A549 (cell line): Measurements from ENCODE around the gene LAMA2. TPM values are rescaled to one million over a fixed set of nuclear protein-coding genes. Genes with fewer than 3 reads are reported as not detected.

Source experiments
- ATAC-seq, 2 experiments: fragments of 200-7000 bp in 1 of 2; fragments of >200 bp in 1 of 2; cut with Nextera tagmentation in 1 of 2; cut with Tn5 transposase in 1 of 2; 3 replicates each; pipeline versions ENCODE4 v1.8.0 to v1.9.1; 2018 to 2020; ENCODE audit warnings: mild to moderate bottlenecking in 1 of 2, moderate library complexity in 1 of 2
- CTCF ChIA-PET: fragments of 300-600 bp; sonication (Branson Sonifier 250); formaldehyde crosslinking; extraction: SDS; loops from one replicate; lab custom pipeline; 2021; ENCODE audit warnings: antibody characterized with exemption, inconsistent platforms; lab: Yijun Ruan, JAX
- POLR2A ChIA-PET: fragments of 350-600 bp; formaldehyde crosslinking; extraction: SDS; loops from one replicate; lab custom pipeline; 2021; ENCODE audit warnings: antibody characterized with exemption, inconsistent platforms; lab: Yijun Ruan, JAX
- DNase-seq, 2 experiments: peaks; one replicate each; pipeline versions ENCODE4 v3.0.0 to v3.0.0-alpha.2; 2011 to 2016; ENCODE audit warnings: low read depth in 1 of 2, low spot score in 1 of 2
- FAIRE-seq: peaks from 2 replicates; lab custom pipeline; 2011; peaks lifted over from hg19 to GRCh38; lab: Jason Lieb, UNC
- H3K27ac ChIP-seq, 2 experiments: fragments of >200 bp; sonication (Bioruptor Twin); formaldehyde crosslinking; 3 replicates each; pipeline ENCODE4 v1.5.1; 2016 to 2017
- H3K4me1 ChIP-seq: fragments of >200 bp; sonication (Bioruptor Twin); formaldehyde crosslinking; 3 replicates; pipeline ENCODE4 v1.6.1; 2016
- H3K4me2 ChIP-seq: fragments of >200 bp; sonication (Bioruptor Twin); formaldehyde crosslinking; 3 replicates; pipeline ENCODE4 v1.6.1; 2016
- H3K4me3 ChIP-seq: fragments of >200 bp; sonication (Bioruptor Twin); formaldehyde crosslinking; 3 replicates; pipeline ENCODE4 v1.5.1; 2016
- H3K9me3 ChIP-seq: fragments of >200 bp; sonication (Bioruptor Twin); formaldehyde crosslinking; 3 replicates; pipeline ENCODE4 v1.6.1; 2016
- BCL3 ChIP-seq: fragments of >200 bp; sonication (Bioruptor Twin); formaldehyde crosslinking; IDR thresholded peaks from 3 replicates; pipeline ENCODE4 v1.6.1; 2016
- BHLHE40 ChIP-seq: IDR thresholded peaks from 2 replicates; pipeline ENCODE4 v1.6.1; 2012; ENCODE audit warnings: low read depth, low read length, inconsistent platforms
- CHD2 ChIP-seq: fragments of 150-350 bp; IDR thresholded peaks from 2 replicates; pipeline ENCODE4 v1.6.1; 2014; ENCODE audit warnings: low read length; ENCODE audit not compliant: partially characterized antibody
- E2F6 ChIP-seq: IDR thresholded peaks from 2 replicates; pipeline ENCODE4 v1.6.1; 2012; ENCODE audit warnings: low read depth, borderline replicate concordance
- EHF ChIP-seq: fragments of 250-450 bp; sonication (Bioruptor Pico); IDR thresholded peaks from 2 replicates; pipeline ENCODE4 v1.5.0; 2020; ENCODE audit warnings: mild to moderate bottlenecking
- ELK1 ChIP-seq: fragments of 150-350 bp; IDR thresholded peaks from 2 replicates; pipeline ENCODE4 v1.6.1; 2014; ENCODE audit warnings: low read depth, mild to moderate bottlenecking, low read length
- ESRRA ChIP-seq: fragments of 150-350 bp; IDR thresholded peaks from 2 replicates; pipeline ENCODE4 v1.6.1; 2014; ENCODE audit warnings: mild to moderate bottlenecking, low read length, borderline replicate concordance
- FOSL2 ChIP-seq, 2 experiments: fragments of 450-650 bp in 1 of 2; fragments of >200 bp in 1 of 2; sonication (Bioruptor Twin) in 1 of 2; formaldehyde crosslinking; IDR thresholded peaks; 2 replicates each; pipeline versions ENCODE4 v1.5.0 to v1.6.1; 2016 to 2020; ENCODE audit warnings: mild to moderate bottlenecking in 1 of 2, moderate library complexity in 1 of 2
- GATA3 ChIP-seq: IDR thresholded peaks from 2 replicates; pipeline ENCODE4 v1.6.1; 2012; ENCODE audit warnings: borderline replicate concordance
- HES2 ChIP-seq: fragments of >200 bp; sonication (Bioruptor Twin); formaldehyde crosslinking; IDR thresholded peaks from 2 replicates; pipeline ENCODE4 v1.6.1; 2016
- HOXB13 ChIP-seq: fragments of 250-450 bp; sonication (Bioruptor Pico); IDR thresholded peaks from 2 replicates; pipeline ENCODE4 v1.5.0; 2020; ENCODE audit warnings: low read depth, mild to moderate bottlenecking, moderate library complexity
- HOXB5 ChIP-seq: fragments of 250-450 bp; sonication (Bioruptor Pico); IDR thresholded peaks from 2 replicates; pipeline ENCODE4 v1.5.0; 2020; ENCODE audit warnings: mild to moderate bottlenecking, moderate library complexity
- JUNB ChIP-seq: fragments of >200 bp; sonication (Bioruptor Twin); formaldehyde crosslinking; IDR thresholded peaks from 2 replicates; pipeline ENCODE4 v1.6.1; 2016
- KDM1A ChIP-seq: fragments of 200-600 bp; sonication (generic); IDR thresholded peaks from 2 replicates; pipeline ENCODE4 v1.6.1; 2016; ENCODE audit warnings: low read depth, mild to moderate bottlenecking
- MAX ChIP-seq: IDR thresholded peaks from 2 replicates; pipeline ENCODE4 v1.6.1; 2012
- MAZ ChIP-seq: fragments of 150-350 bp; IDR thresholded peaks from 2 replicates; pipeline ENCODE4 v1.6.1; 2014; ENCODE audit warnings: antibody characterized with exemption, low read depth, low read length, borderline replicate concordance
- MYC ChIP-seq: IDR thresholded peaks from 2 replicates; pipeline ENCODE4 v1.6.1; 2012; ENCODE audit warnings: mild to moderate bottlenecking, inconsistent platforms, low read length, improper control_type of control experiment, borderline replicate concordance
- NPAS2 ChIP-seq: fragments of 250-450 bp; sonication (Bioruptor Pico); IDR thresholded peaks from 2 replicates; pipeline ENCODE4 v1.8.0; 2022; ENCODE audit warnings: mild to moderate bottlenecking, moderate library complexity, borderline replicate concordance
- PHF8 ChIP-seq: fragments of 200-600 bp; sonication (generic); IDR thresholded peaks from 2 replicates; pipeline ENCODE4 v1.6.1; 2016; ENCODE audit warnings: low read depth, mild to moderate bottlenecking, antibody characterized with exemption, moderate library complexity, borderline replicate concordance
- POLR2A ChIP-seq: IDR thresholded peaks from 2 replicates; pipeline ENCODE4 v1.6.1; 2012; ENCODE audit warnings: mild to moderate bottlenecking, low read length
- RAD21 ChIP-seq, 2 experiments: fragments of >200 bp in 1 of 2; sonication (Bioruptor Twin) in 1 of 2; formaldehyde crosslinking in 1 of 2; IDR thresholded peaks in 1 of 2; conservative IDR thresholded peaks in 1 of 2; 2 replicates in 1 of 2; 3 replicates in 1 of 2; pipeline ENCODE4 v1.6.1; 2012 to 2018; ENCODE audit warnings: inconsistent platforms in 1 of 2
- RARB ChIP-seq: fragments of 250-450 bp; sonication (Bioruptor Pico); IDR thresholded peaks from 2 replicates; pipeline ENCODE4 v1.8.0; 2021; ENCODE audit warnings: mild to moderate bottlenecking, moderate library complexity
- REST ChIP-seq: fragments of 200-600 bp; sonication (generic); IDR thresholded peaks from 2 replicates; pipeline ENCODE4 v1.6.1; 2016; ENCODE audit warnings: antibody characterized with exemption, mild to moderate bottlenecking, moderate library complexity
- RNF2 ChIP-seq: fragments of 200-600 bp; sonication (generic); IDR thresholded peaks from 2 replicates; pipeline ENCODE4 v1.6.1; 2016; ENCODE audit warnings: low read depth, mild to moderate bottlenecking, antibody characterized with exemption, moderate library complexity, borderline replicate concordance
- ZSCAN20 ChIP-seq: fragments of 250-450 bp; sonication (Bioruptor Pico); IDR thresholded peaks from 2 replicates; pipeline ENCODE4 v1.8.0; 2022; ENCODE audit warnings: mild to moderate bottlenecking, moderate library complexity
- WGBS: methylation state at CpG from one replicate; pipeline ENCODE4 v1.1.6; 2017; ENCODE audit errors: missing lambda C conversion rate; 5-methylcytosine and 5-hydroxymethylcytosine counted together
- polyA plus RNA-seq, 4 experiments: library from polyadenylated mRNA; depleted of rRNA in 3 of 4; stranded (reverse); fragments of >200 nt; fragmentation: RNase III in 1 of 4; extraction: RNeasy Plus Mini Kit Qiagen cat#74134 plus additional on column Dnase treatment in 1 of 4; gene quantifications; 2 replicates in 3 of 4; 3 replicates in 1 of 4; pipeline ENCODE4 v1.2.3, GENCODE V29; 2011 to 2017

Gene LAMA2
- polyA plus RNA-seq, 2 of the 4 experiments (the other 2 are of a cell fraction): 0.21 to 1.3 TPM

GRCh38 chr6:129390900-129391299, 508.0 kb downstream of the LAMA2 start (continued):
- no peak for TF ChIP-seq RAD21 (conservative IDR thresholded peaks at IDR 0.05 in 1 of 2, IDR thresholded peaks at IDR 0.05 in 1 of 2)
- no peak for TF ChIP-seq HOXB13
- TF ChIP-seq KDM1A: no peak
- no peak for TF ChIP-seq BHLHE40
- no peak for TF ChIP-seq MYC
- no peak for TF ChIP-seq GATA3
- TF ChIP-seq ELK1: no peak
- no peak for TF ChIP-seq CHD2
- TF ChIP-seq HOXB5 (CRISPR knock-in tag): no peak
- no peak for TF ChIP-seq FOSL2 (IDR thresholded peaks at IDR 0.05)
- TF ChIP-seq FOSL2 (CRISPR knock-in tag; IDR thresholded peaks at IDR 0.05): no peak
- no peak for TF ChIP-seq MAZ

GRCh38 chr6:129393654-129394053, 510.7 kb downstream of the LAMA2 start:
- Histone ChIP-seq H3K9me3 (no peaks in the 10 kb centered on the region), H3K4me3 (no peak overlapping the region), H3K4me2 (no peak overlapping the region), H3K27ac (no peak overlapping the region), H3K4me1 (no peaks in the 10 kb centered on the region)
- no peak for FAIRE-seq
- ChIA-PET POLR2A (no interaction called here), CTCF (no interaction called here)
- WGBS: 67% methylated on average over 2 of the region's 2 CpGs
- ATAC-seq: no peak
- DNase-seq: no peak
- TF ChIP-seq REST: no peak
- TF ChIP-seq ESRRA: no peak
- TF ChIP-seq JUNB: no peak
- no peak for TF ChIP-seq MYC
- no peak for TF ChIP-seq EHF (CRISPR knock-in tag)
- TF ChIP-seq HES2: no peak
- TF ChIP-seq NPAS2: no peak
- no peak for TF ChIP-seq POLR2A
- TF ChIP-seq MAX: no peak
- no peak for TF ChIP-seq BCL3
- no peak for TF ChIP-seq RNF2
- TF ChIP-seq E2F6: no peak
- TF ChIP-seq RARB (CRISPR knock-in tag): no peak
- TF ChIP-seq ZSCAN20: no peak
- no peak for TF ChIP-seq PHF8
